Uterus (tissue), 4 donors: Measurements from ENCODE around the gene GRAMD1A. TPM values are rescaled to one million over a fixed set of nuclear protein-coding genes. Genes with fewer than 3 reads are reported as not detected.

Experiments used
- DNase-seq, 2 donors: peaks; one replicate each; pipeline ENCODE4 v3.0.0-alpha.2; 2019 to 2020
- H3K27ac ChIP-seq, 2 donors: fragments of 200-600 bp; sonication (generic); 1 replicate in 1 of 2; 2 replicates in 1 of 2; pipeline ENCODE4 v1.5.1; 2016 to 2018
- H3K27me3 ChIP-seq, 2 donors: fragments of 200-600 bp; sonication (generic); one replicate each; pipeline ENCODE4 v1.5.1; 2018 to 2019; ENCODE audit warnings: control low read depth in 1 of 2
- H3K36me3 ChIP-seq, 2 donors: fragments of 200-600 bp; sonication (generic); one replicate each; pipeline ENCODE4 v1.5.1; 2019; ENCODE audit warnings: control low read depth in 1 of 2
- H3K4me1 ChIP-seq, 2 donors: fragments of 200-600 bp; sonication (generic); one replicate each; pipeline ENCODE4 v1.5.1; 2018 to 2019; ENCODE audit warnings: control low read depth in 1 of 2
- H3K4me3 ChIP-seq, 2 donors: fragments of 200-600 bp; sonication (generic); 1 replicate in 1 of 2; 2 replicates in 1 of 2; pipeline ENCODE4 v1.5.1; 2018 to 2019; ENCODE audit warnings: mild to moderate bottlenecking in 1 of 2
- H3K9me3 ChIP-seq, 2 donors: fragments of 200-600 bp; sonication (generic); one replicate each; pipeline ENCODE4 v1.5.1; 2019; ENCODE audit warnings: control low read depth in 1 of 2
- POLR2A ChIP-seq, 2 donors: fragments of 450-650 bp; IDR thresholded peaks; one replicate each; pipeline ENCODE4 v1.6.1; 2016; ENCODE audit warnings: antibody characterized with exemption in 2 of 2, mild to moderate bottlenecking in 1 of 2, moderate library complexity in 1 of 2
- intact Hi-C: fragments of 100-400 bp; cut with DNase I; formaldehyde crosslinking; loops from one replicate; pipeline ENCODE4 v1.15.1; 2023; ENCODE audit warnings: low total_unique reads
- total RNA-seq, 4 donors: library from RNA; depleted of rRNA in 3 of 4; stranded (reverse); fragments of >200 nt in 3 of 4; gene quantifications; one replicate each; pipeline versions ENCODE4 v1.1.0 to v1.2.4, GENCODE V29; 2014 to 2023
- TF ChIP-seq, protein P1 (sequence below), 4 experiments: fragments of 200-600 bp in 2 of 4; fragments of 450-650 bp in 2 of 4; sonication (generic) in 2 of 4; IDR thresholded peaks; one replicate each; pipeline ENCODE4 v1.5.1; 2016 to 2019; ENCODE audit warnings: antibody characterized with exemption in 4 of 4, mild to moderate bottlenecking in 2 of 4, moderate library complexity in 1 of 4
- donor health status: DM: yes; HTN: yes; CAD: no.

The GRAMD1A gene
- 10 to 100 TPM; 40.0 to 89.8 (median 52.2) TPM for total RNA-seq

DNA sequence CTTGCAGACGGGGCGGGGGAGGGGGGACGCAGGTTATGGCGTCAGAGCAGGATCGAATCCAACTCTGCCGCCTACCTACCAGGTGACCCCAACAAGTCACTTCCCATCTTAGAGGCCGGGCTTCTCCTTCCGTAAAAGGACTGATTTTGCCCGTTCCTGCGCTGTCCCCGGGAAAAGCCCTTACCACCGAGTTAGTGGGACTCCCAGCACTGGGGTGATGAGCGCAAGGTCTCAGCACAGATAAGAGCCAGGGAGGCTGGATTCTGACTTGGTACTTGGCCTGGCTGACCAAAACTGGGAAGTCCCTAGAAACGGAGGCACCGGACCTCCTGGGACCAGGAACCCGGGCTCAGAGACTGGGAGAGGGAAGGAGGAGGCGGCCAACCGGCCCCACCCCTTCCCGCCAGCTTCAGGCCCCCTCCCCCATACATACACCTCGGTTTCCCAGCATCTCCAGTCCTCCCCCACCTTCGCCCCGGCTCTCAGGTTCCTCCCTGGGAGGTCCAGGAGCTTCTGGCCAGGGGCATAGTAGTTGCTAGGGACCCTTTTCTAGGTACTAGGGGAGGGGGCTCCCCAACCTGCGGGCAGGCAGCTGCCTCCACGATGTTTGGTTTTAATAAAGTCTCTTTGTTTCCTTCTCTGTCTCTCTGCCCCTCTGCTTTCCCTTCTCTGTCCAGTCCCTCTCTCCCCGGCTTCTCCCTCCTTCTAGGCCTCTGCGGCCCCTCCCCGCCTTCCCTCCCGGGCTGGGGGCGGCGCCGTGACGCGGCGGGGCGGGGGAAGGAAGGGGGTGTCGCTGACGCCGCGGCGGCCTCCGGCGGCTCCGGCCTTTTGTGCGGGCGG, at the start of gene GRAMD1A:
TSS of gene GRAMD1A (plus strand) at position 826 of the 840 bp plus-strand sequence. CDS start 156 bp downstream, outside the sequence.
- Histone ChIP-seq H3K4me1 (no peaks in the 10 kb centered on the region), H3K4me3 (peak within 1 kb of the TSS; percentile 65 to 86), H3K9me3 (no peaks in the 10 kb centered on the region), H3K27me3 (no peaks in the 10 kb centered on the region), H3K36me3 (no peaks in the 10 kb centered on the region), H3K27ac (peak within 1 kb of the TSS; percentile 99)
- peak; percentile 86 to 91 for DNase-seq
- intact Hi-C loops: no loop called here
- TF ChIP-seq, protein P1, sequence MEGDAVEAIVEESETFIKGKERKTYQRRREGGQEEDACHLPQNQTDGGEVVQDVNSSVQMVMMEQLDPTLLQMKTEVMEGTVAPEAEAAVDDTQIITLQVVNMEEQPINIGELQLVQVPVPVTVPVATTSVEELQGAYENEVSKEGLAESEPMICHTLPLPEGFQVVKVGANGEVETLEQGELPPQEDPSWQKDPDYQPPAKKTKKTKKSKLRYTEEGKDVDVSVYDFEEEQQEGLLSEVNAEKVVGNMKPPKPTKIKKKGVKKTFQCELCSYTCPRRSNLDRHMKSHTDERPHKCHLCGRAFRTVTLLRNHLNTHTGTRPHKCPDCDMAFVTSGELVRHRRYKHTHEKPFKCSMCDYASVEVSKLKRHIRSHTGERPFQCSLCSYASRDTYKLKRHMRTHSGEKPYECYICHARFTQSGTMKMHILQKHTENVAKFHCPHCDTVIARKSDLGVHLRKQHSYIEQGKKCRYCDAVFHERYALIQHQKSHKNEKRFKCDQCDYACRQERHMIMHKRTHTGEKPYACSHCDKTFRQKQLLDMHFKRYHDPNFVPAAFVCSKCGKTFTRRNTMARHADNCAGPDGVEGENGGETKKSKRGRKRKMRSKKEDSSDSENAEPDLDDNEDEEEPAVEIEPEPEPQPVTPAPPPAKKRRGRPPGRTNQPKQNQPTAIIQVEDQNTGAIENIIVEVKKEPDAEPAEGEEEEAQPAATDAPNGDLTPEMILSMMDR (IDR thresholded peaks at IDR 0.05): no peak
- TF ChIP-seq POLR2A (IDR thresholded peaks at IDR 0.05): peak; percentile 14 to 67

DNA sequence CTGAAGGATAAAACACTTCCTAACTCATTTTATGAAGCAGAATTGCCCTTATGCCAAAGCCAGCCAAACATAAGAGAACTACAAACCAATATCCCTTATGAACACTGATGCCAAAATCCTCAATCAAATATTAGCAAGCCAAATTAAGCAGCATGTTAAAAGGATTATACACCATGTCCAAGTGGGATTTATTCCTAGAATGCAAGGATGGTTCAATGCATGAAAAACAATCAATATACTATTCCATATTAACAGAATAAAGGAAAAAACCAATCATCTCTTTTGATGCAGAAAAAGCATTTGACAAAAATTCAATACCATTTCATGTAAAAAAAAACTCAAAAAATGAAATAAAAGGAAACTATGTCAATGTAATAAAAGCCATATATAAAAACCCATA, 47.0 kb upstream of the GRAMD1A start:
- no peaks in the 10 kb centered on the region for H3K36me3 ChIP-seq
- no peak for TF ChIP-seq POLR2A (IDR thresholded peaks at IDR 0.05)
- TF ChIP-seq, protein P1 (IDR thresholded peaks at IDR 0.05): no peak
- no peaks in the 10 kb centered on the region for H3K4me1 ChIP-seq
- no peak overlapping the region for H3K27ac ChIP-seq
- H3K4me3 ChIP-seq: no peak overlapping the region
- H3K27me3 ChIP-seq: no peaks in the 10 kb centered on the region
- DNase-seq: no peak
- intact Hi-C loops: no loop called here
- peaks cover 0 to 50% of the 10 kb centered on the region in 2 donors for H3K9me3 ChIP-seq

DNA sequence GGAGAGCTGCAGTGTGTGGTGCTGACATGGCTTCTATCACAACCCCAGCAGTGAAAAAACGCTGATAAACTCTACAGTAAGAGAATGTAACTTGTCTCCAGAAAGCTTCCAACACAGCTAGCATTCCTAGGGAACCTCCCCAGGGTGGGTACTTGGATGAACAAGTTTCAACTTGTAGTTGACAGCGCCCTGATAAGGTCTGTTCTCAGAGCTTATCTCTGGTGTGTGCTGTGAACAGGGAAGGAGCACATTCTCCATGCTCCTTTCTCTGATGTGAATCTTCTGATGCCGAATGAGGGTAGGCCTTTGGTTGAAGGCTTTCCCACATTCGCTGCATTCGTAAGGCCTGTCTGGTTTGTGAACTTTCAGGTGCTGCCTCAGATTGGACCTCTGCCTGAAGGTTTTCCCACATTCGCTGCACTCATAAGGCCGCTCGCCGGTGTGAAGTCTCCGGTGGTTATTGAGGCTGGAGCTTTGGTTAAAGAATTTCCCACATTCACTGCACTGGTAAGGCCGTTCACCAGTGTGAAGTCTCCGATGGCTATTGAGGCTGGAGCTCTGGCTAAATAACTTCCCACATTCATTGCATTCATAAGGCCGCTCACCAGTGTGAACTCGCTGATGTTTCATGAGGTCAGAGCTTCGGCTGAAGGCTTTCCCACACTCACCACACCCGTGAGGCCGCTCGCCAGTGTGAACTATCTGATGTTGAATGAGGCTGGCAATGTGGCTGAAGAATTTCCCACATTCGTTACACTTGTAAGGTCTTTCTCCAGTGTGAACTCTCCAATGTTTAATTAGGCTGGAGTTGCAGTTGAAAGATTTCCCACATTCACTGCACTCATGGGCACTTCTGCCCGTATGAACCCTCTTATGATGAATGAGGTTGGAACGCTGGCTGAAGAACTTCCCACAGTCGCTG, 42.0 kb upstream of the GRAMD1A start:
- H3K36me3 ChIP-seq: no peaks in the 10 kb centered on the region
- H3K27me3 ChIP-seq: no peaks in the 10 kb centered on the region
- intact Hi-C loops: no loop called here
- no peak overlapping the region for H3K4me3 ChIP-seq
- H3K9me3 ChIP-seq: peaks cover 0 to 60% of the 10 kb centered on the region in 2 donors
- TF ChIP-seq, protein P1 (IDR thresholded peaks at IDR 0.05): no peak
- TF ChIP-seq POLR2A (IDR thresholded peaks at IDR 0.05): no peak
- H3K4me1 ChIP-seq: peaks cover 0 to 5% of the 10 kb centered on the region in 2 donors
- no peak overlapping the region for H3K27ac ChIP-seq
- no peak for DNase-seq

DNA sequence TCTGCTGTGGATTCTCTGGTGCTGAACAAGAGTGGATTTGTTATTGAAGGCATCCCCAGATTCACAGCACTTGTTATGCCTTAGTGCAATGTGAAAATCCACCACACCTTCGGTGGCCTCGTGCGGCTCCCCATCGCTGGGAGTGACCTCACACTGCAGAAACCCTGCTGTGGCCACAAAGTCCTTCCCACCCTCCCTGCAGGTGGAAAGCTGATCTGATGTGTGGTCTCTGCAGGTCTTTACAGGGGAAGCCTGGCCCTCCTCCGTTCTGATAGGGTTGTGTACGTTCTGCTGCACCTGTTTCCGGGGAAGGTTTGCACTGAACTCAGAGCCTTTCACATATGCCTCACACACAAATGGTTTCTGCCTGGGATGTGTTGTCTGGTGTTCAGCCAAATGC, 41.1 kb upstream of the GRAMD1A start:
- intact Hi-C loops: no loop called here
- Histone ChIP-seq H3K27ac (no peak overlapping the region), H3K4me3 (no peak overlapping the region), H3K9me3 (peaks cover 0 to 51% of the 10 kb centered on the region in 2 donors), H3K27me3 (no peaks in the 10 kb centered on the region), H3K36me3 (no peaks in the 10 kb centered on the region), H3K4me1 (peaks cover 0 to 6% of the 10 kb centered on the region in 2 donors)
- DNase-seq: no peak
- TF ChIP-seq, protein P1 (IDR thresholded peaks at IDR 0.05): no peak
- TF ChIP-seq POLR2A (IDR thresholded peaks at IDR 0.05): no peak
